ENCODE results near the gene PTPRN2. TPM values are rescaled to one million over a fixed set of nuclear protein-coding genes. Genes with fewer than 3 reads are reported as not detected.

PTPRN2 gene
- total RNA-seq, 1 experiment from 2014 or later = not detected

- Histone ChIP-seq H3K4me1 (replicated peaks; ENCODE audit: insufficient read depth) (no peaks in the 10 kb centered on the region), H3K27ac (no peak overlapping the region), H3K36me3 (ENCODE audit: low read depth) (no peaks in the 10 kb centered on the region), H3K4me2 (no peak overlapping the region), H3K27me3 (ENCODE audit: insufficient read depth, low read depth) (peaks cover 100% of the 10 kb centered on the region), H4K20me1 (ENCODE audit: insufficient read depth) (no peaks in the 10 kb centered on the region), H2AFZ (no peak overlapping the region), H3K9me3 (ENCODE audit: insufficient read depth, low read depth) (no peaks in the 10 kb centered on the region), H3K9me2 (ENCODE audit: insufficient read depth) (no peaks in the 10 kb centered on the region), H3F3A (ENCODE audit: insufficient read depth, low read depth) (no peaks in the 10 kb centered on the region), H3K79me2 (ENCODE audit: low read depth) (no peaks in the 10 kb centered on the region), H3K4me3 (no peak overlapping the region)
- no TSS peak for BruUV-seq (replicated peaks)
- intact Hi-C loops (cut with micrococcal nuclease; ENCODE audit: unreplicated experiment) = no loop called here
- ChIA-PET POLR2A (ENCODE audit: unreplicated experiment) (no interaction called here), CTCF (no interaction called here)
- DNase-seq = no peak
- TF ChIP-seq CTCF (conservative IDR thresholded peaks at IDR 0.05) (no peak), EZH2 (IDR thresholded peaks at IDR 0.05; ENCODE audit: low read depth) (no peak)
Observed at GRCh38 chr7:157755741-157756140, 831.9 kb downstream of the PTPRN2 start.

- no peak overlapping the region for H3K27ac ChIP-seq
- no peaks in the 10 kb centered on the region for H4K20me1 ChIP-seq (ENCODE audit: insufficient read depth)
- peaks cover 96% of the 10 kb centered on the region for H3K27me3 ChIP-seq (ENCODE audit: insufficient read depth, low read depth)
- no peak overlapping the region for H2AFZ ChIP-seq
- BruUV-seq (replicated peaks) = no TSS peak
- no peak for DNase-seq
- no peaks in the 10 kb centered on the region for H3K36me3 ChIP-seq (ENCODE audit: low read depth)
- H3K4me3 ChIP-seq = no peak overlapping the region
- no peak overlapping the region for H3K4me2 ChIP-seq
- TF ChIP-seq CTCF (conservative IDR thresholded peaks at IDR 0.05) (no peak), EZH2 (IDR thresholded peaks at IDR 0.05; ENCODE audit: low read depth) (no peak)
- POLR2A ChIA-PET (ENCODE audit: unreplicated experiment) = no interaction called here
- no peaks in the 10 kb centered on the region for H3K9me3 ChIP-seq (ENCODE audit: insufficient read depth, low read depth)
- H3F3A ChIP-seq (ENCODE audit: insufficient read depth, low read depth) = no peaks in the 10 kb centered on the region
- H3K9me2 ChIP-seq (ENCODE audit: insufficient read depth) = no peaks in the 10 kb centered on the region
- CTCF ChIA-PET = no interaction called here
- H3K4me1 ChIP-seq (replicated peaks; ENCODE audit: insufficient read depth) = no peaks in the 10 kb centered on the region
- intact Hi-C loops (cut with micrococcal nuclease; ENCODE audit: unreplicated experiment) = no loop called here
- H3K79me2 ChIP-seq (ENCODE audit: low read depth) = no peaks in the 10 kb centered on the region
Observed at GRCh38 chr7:157754416-157754790, 833.2 kb downstream of the PTPRN2 start.

GRCh38 chr7:157753713-157754415, 833.8 kb downstream of the PTPRN2 start:
- ChIA-PET POLR2A (ENCODE audit: unreplicated experiment) (no interaction called here), CTCF (no interaction called here)
- no peak overlapping the region for H3K27ac ChIP-seq
- no peaks in the 10 kb centered on the region for H3K79me2 ChIP-seq (ENCODE audit: low read depth)
- H3K4me3 ChIP-seq = no peak overlapping the region
- no peaks in the 10 kb centered on the region for H3K9me3 ChIP-seq (ENCODE audit: insufficient read depth, low read depth)
- no peaks in the 10 kb centered on the region for H3K4me1 ChIP-seq (replicated peaks; ENCODE audit: insufficient read depth)
- intact Hi-C loops (cut with micrococcal nuclease; ENCODE audit: unreplicated experiment) = no loop called here
- no peak overlapping the region for H3K4me2 ChIP-seq
- peaks cover 91% of the 10 kb centered on the region for H3K27me3 ChIP-seq (ENCODE audit: insufficient read depth, low read depth)
- H3K36me3 ChIP-seq (ENCODE audit: low read depth) = no peaks in the 10 kb centered on the region
- no TSS peak for BruUV-seq (replicated peaks)
- TF ChIP-seq CTCF (conservative IDR thresholded peaks at IDR 0.05) = no peak
- TF ChIP-seq EZH2 (IDR thresholded peaks at IDR 0.05; ENCODE audit: low read depth) = no peak
- H2AFZ ChIP-seq = no peak overlapping the region
- DNase-seq = no peak
- H3F3A ChIP-seq (ENCODE audit: insufficient read depth, low read depth) = no peaks in the 10 kb centered on the region
- H3K9me2 ChIP-seq (ENCODE audit: insufficient read depth) = no peaks in the 10 kb centered on the region
- H4K20me1 ChIP-seq (ENCODE audit: insufficient read depth) = no peaks in the 10 kb centered on the region

Data from PC-9 (cell line).